ENCODE measurements around the gene SUPT16H.

DNA sequence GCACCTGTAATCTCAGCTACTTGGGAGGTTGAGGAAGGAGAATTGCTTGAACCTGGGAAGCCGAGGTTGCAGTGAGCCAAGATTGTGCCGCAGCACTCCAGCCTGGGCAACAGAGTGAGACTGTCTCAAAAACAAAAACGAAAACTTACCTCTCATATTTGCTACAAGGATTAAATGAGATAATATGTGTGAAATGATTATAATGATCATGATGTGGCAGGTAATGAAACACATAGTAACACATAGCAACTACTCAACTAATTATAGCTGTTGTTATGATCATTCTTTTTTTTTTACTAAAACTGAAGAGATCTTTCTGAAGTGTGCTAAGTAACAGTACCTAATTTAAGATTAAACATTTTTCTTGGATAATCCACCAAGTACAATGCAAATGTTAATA, 73.9 kb downstream of the SUPT16H start:
- TF ChIP-seq, protein P1, sequence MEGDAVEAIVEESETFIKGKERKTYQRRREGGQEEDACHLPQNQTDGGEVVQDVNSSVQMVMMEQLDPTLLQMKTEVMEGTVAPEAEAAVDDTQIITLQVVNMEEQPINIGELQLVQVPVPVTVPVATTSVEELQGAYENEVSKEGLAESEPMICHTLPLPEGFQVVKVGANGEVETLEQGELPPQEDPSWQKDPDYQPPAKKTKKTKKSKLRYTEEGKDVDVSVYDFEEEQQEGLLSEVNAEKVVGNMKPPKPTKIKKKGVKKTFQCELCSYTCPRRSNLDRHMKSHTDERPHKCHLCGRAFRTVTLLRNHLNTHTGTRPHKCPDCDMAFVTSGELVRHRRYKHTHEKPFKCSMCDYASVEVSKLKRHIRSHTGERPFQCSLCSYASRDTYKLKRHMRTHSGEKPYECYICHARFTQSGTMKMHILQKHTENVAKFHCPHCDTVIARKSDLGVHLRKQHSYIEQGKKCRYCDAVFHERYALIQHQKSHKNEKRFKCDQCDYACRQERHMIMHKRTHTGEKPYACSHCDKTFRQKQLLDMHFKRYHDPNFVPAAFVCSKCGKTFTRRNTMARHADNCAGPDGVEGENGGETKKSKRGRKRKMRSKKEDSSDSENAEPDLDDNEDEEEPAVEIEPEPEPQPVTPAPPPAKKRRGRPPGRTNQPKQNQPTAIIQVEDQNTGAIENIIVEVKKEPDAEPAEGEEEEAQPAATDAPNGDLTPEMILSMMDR (conservative IDR thresholded peaks at IDR 0.05; ENCODE audit: low read depth, low read length), result no peak
- TF ChIP-seq EZH2 (IDR thresholded peaks at IDR 0.05; ENCODE audit: borderline replicate concordance, low read depth, low read length, poor library complexity, severe bottlenecking), result no peak

All from A673 (cell line).